ENCODE measurements around the gene CRB2.

The CRB2 gene

DNA sequence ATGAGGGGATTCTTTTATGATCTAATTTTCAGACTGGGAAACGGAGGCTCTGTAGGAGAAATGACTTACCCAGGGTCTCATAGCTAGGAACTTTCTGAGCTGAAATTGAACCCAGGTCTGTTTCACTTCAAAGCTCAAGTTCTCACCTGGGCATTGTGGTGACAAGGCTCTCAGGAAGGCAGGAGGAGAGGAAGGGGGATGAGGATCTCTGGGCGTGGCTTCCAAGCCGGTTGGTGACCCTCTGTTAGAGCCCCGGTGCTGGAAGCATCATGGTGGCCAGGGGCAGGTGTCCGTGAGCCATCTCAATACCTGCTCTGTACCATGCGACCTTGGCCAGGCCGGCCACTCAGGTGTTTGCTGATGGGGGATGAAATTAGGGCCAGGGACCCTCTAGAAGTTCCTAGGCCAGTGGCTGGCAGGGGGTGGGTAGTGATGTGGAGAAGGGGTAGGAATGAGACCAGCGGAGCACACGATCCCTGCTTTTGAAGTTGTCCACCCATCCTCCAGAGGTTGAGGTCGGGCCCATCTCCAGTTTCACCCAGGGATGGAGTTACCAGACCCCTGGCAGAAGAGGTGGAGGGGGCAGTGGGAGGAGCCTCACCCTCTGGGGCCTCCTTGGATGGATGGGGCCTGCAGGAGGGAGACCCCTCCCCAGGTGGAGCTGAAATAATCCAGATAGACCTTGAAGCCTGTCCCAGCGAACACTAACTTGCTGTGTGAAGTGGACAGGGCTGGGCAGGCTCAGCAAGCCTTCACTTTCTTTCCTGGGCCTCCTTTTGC lies 5.9 kb downstream of the CRB2 start:
- no peak for DNase-seq

DNA sequence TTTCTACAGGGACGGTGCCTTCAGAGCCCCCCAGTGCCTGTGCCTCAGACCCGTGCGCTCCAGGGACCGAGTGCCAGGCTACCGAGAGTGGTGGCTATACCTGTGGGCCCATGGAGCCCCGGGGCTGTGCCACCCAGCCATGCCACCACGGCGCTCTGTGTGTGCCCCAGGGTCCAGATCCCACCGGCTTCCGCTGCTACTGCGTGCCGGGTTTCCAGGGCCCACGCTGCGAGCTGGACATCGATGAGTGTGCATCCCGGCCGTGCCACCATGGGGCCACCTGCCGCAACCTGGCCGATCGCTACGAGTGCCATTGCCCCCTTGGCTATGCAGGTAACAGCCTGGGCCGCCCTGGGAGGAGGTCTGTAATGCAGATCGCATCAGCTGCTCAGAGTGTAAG lies 6.9 kb downstream of the CRB2 start:
- DNase-seq = no peak

DNA sequence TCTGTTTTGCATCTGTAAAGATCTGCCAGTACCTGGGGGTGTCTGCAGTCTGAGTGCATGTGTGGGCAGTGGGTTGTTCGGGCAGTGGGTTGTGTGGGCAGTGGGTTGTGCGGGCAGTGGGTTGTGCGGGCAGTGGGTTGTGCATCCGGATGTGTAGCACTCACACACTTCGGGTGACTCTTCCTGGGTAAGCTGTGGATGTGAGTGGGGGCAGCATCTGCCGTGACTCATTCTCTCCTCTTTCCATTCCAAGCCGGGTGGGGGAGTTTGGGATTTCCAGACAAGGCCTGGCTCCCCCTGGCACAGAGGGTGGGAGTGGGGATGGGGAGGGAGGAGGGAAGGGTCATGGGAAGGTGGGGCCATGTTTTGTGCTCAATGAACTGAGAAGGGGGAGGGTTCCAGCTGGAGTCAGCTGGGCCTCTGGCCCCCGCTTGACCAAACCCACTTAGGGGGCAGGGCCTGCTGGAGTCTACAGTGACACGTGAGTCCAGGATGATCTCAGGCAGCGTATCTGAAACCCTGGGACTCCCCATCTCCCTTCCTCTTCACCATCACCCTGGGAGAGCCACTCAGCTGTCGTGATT lies 8.3 kb downstream of the CRB2 start:
- DNase-seq = peak in 52 of 56 donors; percentile 25 to 91 (median 78)

DNA sequence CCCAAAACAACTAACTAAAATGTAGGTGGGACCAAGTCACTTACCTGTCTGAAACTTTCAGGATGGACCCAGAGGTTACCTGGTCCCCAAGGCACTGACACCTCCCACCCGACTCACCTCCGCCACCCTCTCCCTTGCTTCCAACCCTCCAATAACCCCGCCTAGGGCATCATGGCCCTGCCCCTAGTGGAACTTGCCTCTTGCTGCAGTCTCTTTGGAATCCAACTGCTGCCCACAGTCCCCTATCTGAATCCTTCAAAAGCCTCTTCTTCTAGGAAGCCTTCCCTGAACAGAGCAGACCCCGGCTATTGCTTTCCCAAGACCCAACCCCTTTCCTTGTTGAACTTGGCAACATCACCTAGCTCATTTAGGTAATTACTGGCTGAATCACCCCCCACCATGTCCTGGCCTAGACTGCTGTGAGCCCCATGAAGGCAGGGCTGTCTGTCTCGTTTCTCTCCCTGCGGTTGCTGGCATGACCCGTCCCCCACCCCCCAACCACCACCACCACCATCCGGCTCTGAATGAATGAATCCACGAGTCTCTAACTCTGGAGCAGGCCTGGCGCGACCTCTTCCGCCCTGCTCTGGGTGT lies 9.4 kb downstream of the CRB2 start:
- DNase-seq = no peak

DNA sequence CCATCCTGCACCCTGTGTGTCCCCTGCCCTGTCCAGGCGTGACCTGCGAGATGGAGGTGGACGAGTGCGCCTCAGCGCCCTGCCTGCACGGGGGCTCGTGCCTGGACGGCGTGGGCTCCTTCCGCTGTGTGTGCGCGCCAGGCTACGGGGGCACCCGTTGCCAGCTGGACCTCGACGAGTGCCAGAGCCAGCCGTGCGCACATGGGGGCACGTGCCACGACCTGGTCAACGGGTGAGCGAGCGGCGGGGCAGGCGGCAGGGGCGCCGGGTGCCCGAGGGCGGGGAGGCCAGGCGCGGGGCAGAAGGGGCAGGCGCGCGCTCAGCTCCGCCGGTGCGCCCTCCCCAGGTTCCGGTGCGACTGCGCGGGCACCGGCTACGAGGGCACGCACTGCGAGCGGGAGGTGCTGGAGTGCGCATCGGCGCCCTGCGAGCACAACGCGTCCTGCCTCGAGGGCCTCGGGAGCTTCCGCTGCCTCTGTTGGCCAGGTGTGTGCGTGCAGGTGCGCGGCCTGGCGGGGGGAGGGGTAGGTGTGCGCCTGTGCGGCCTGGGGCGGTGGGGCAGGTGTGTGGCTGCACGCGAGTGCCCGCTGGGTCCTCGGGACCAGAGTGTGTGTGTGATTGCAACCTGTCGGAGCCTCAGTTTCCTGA lies 10.0 kb downstream of the CRB2 start:
- DNase-seq = no peak

DNA sequence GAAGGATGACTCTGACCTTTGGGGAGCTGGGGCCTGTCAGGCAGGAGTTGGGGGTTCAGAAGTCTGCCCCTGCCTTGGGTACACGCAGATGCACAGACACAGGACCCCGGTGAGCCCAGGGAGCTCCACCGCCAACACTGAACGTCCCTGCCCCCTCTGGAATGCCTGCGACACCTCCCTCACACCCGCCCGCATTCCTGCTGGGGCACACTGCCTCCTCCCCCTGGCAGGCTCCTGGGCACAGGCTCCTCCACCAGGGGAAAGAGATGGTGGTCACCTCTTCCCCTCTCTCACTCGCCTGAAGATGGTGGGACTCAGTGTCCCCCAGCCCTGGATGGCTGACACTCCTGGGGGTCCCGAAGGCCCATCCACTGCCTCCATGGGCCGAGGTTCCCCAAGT lies 12.0 kb downstream of the CRB2 start:
- no peak for DNase-seq

DNA sequence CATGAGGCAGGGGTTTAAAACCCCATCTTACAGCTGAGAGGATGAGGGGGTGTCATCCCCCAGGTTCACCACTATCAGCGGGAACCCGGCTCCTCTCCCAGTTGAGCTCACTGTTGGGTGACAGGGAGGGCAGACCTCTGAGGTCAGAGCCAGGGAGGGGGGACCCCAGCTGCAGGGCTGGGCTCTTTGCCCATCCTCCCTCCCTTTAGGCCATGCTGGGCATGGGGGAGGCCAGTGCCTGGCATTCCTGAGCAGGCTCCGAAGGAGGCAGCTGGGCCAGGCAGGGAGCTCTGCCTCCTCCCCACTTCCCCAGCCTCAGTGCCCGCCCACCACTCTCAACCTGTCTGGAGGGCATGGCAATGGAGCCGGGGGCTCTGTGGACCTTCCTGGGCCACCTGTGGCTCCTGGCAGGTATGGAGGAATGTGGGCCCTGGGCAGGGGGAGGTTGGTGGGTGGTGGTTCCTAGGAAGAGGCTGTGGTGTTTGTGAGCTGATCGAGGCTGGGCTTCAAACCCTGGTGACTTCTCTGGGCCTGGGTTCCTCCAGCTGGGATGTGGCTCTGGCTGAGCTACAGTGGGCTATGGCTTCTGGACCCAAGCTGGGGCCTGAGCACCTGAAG lies 12.6 kb downstream of the CRB2 start:
- DNase-seq = peak in 46 of 56 donors; percentile 34 to 89 (median 73)

DNA sequence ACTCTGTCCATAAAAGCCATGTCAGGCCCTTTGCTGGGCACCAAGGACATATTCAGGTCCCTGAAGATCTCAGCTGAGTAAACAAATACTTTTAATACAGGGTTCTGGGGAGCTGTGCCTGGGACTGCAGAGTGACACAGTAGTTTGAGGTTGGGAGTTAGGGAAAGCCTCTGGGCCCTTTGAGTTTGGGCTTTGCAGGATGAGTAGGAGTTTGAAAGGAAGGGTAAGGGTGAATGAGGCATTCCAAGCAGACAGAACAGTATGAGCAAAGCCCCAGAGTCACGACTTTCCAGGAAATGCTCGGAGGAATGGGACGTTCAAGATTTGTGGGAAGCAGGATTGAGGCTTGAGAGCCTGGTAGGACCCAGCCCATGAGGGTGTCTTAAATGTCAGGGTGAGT lies 13.3 kb downstream of the CRB2 start:
- no peak for DNase-seq

DNA sequence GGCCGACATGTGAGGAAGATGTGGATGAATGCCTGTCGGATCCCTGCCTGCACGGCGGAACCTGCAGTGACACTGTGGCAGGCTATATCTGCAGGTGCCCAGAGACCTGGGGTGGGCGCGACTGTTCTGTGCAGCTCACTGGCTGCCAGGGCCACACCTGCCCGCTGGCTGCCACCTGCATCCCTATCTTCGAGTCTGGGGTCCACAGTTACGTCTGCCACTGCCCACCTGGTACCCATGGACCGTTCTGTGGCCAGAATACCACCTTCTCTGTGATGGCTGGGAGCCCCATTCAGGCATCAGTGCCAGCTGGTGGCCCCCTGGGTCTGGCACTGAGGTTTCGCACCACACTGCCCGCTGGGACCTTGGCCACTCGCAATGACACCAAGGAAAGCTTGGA lies 14.1 kb downstream of the CRB2 start:
- DNase-seq = no peak

DNA sequence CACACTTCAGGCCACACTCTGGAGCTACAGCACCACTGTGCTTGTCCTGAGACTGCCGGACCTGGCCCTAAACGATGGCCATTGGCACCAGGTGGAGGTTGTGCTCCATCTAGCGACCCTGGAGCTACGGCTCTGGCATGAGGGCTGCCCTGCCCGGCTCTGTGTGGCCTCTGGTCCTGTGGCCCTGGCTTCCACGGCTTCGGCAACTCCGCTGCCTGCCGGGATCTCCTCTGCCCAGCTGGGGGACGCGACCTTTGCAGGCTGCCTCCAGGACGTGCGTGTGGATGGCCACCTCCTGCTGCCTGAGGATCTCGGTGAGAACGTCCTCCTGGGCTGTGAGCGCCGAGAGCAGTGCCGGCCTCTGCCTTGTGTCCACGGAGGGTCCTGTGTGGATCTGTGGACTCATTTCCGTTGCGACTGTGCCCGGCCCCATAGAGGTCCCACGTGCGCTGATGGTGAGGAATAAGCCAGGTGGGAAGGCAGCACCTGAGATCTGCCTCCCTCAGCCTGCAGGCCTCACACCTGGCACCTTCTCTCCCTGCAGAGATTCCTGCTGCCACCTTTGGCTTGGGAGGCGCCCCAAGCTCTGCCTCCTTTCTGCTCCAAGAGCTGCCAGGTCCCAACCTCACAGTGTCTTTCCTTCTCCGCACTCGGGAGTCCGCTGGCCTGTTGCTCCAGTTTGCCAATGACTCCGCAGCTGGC lies 14.7 kb downstream of the CRB2 start:
- no peak for DNase-seq

DNA sequence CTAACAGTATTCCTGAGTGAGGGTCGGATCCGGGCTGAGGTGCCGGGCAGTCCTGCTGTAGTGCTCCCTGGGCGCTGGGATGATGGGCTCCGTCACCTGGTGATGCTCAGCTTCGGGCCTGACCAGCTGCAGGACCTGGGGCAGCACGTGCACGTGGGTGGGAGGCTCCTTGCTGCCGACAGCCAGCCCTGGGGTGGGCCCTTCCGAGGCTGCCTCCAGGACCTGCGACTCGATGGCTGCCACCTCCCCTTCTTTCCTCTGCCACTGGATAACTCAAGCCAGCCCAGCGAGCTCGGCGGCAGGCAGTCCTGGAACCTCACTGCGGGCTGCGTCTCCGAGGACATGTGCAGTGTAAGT lies 15.2 kb downstream of the CRB2 start:
- DNase-seq = no peak

DNA sequence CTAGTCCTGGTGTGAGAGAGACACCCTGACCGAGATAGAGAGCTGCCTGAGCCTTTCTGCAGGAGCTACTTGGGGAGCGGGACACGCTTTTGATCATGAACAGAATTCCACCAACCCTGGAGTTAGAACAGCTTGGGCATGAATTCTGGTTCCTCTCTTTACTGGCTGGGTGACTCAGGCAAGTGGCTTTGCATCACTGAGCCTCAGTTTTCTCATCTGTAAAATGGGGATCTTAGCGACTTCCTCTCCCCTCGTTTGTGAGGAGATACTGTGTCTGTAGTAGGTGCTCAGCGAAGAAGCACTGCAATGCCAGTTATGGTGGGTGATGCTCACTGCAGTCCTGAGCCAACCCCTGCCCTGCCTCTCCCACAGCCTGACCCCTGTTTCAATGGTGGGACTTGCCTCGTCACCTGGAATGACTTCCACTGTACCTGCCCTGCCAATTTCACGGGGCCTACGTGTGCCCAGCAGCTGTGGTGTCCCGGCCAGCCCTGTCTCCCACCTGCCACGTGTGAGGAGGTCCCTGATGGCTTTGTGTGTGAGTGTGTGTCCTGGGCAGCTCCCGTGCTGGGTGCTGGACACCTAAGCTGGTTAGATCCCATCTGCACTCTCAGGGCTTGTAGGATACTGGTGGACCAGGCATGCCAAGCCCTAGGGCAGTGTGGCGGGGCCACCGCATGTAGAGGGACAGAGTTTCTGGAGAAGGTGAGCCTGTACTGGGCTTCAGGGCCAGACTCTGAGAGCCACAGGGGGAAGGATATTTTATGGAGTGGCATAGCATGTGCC lies 16.0 kb downstream of the CRB2 start:
- no peak for DNase-seq

DNA sequence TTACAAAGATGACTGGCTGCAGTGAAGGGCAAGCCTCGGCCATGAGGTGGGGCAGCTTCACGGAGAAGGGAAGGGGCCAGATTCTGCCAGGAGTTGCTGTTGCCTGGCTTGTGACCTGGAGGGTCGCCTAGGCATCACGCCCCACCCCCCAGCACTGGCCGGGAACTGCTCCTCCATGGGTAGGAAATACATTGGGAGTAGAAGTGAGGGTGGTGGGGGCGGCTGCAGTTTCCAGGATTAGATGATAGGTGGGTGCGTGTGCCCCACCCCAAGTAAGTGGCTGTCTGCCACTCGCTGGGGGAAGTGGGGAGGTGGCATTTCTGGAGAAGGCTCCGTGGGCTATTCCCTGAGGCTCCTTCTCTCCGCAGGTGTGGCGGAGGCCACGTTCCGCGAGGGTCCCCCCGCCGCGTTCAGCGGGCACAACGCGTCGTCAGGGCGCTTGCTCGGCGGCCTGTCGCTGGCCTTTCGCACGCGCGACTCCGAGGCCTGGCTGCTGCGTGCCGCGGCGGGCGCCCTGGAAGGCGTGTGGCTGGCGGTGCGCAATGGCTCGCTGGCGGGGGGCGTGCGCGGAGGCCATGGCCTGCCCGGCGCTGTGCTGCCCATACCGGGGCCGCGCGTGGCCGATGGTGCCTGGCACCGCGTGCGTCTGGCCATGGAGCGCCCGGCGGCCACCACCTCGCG lies 16.9 kb downstream of the CRB2 start:
- DNase-seq = peak in 5 of 56 donors; percentile 17 to 38 (median 32)

DNA sequence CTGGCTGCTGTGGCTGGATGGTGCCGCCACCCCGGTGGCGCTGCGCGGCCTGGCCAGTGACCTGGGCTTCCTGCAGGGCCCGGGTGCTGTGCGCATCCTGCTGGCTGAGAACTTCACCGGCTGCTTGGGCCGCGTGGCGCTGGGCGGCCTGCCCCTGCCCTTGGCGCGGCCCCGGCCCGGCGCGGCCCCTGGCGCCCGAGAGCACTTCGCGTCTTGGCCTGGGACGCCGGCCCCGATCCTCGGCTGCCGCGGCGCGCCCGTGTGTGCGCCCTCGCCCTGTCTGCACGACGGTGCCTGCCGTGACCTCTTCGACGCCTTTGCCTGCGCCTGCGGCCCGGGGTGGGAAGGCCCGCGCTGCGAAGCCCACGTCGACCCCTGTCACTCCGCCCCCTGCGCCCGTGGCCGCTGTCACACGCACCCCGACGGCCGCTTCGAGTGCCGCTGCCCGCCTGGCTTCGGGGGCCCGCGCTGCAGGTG lies 17.5 kb downstream of the CRB2 start:
- no peak for DNase-seq

DNA sequence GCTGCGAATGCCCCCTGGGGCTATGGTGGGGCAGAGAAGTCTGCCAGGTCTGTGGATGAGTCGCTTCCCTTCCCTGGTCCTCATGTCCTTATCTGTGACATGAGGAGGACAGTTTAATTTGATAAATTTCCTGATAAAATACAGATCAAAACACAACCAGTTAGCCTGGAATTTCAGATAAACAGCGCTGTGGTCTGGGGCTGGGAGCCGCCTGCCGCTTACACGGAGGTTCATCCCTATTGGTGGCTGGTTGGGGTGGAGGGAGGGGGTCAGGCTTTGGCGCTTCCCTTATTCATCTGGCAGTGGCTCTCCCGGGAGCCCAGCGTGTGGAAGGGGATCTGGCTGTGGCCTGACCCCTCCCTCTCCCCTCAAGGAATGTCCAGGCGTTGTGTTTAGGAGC lies 17.9 kb downstream of the CRB2 start:
- peak in 11 of 56 donors; percentile 18 to 61 (median 45) for DNase-seq

DNA sequence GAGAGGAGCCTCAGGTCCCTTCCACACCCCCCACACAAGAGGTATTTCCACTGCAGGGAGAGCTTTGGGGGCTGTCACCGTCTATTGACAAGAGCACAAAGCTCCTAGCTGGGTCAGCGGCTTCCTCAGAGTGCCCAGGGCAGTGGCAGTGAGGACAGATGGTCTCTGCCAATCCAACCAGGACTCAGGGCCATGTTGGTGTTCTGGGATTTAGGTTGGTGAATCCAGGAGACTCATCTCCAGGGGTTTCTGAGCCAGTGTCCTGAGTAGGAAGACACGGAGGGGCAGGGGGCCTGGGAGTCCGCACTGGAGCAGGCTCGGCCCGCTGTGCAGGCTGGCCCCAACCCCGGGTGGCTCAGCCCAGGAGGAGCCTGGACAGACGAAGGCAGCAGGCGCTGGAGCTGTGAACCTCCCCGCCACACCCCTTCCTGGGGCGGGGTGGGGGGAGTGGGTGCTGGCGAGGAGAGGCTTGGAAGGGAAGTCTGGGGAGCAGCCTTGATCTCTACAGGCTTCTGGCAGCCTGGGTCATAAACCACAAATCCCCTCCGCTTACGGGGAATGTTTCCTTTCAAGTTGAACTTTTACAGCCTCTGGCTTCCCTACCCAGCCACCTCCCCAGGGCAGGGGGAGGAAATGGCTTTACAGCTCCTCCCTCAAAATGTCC lies 19.6 kb downstream of the CRB2 start:
- peak in 2 of 56 donors; percentile 25 to 35 for DNase-seq

DNA sequence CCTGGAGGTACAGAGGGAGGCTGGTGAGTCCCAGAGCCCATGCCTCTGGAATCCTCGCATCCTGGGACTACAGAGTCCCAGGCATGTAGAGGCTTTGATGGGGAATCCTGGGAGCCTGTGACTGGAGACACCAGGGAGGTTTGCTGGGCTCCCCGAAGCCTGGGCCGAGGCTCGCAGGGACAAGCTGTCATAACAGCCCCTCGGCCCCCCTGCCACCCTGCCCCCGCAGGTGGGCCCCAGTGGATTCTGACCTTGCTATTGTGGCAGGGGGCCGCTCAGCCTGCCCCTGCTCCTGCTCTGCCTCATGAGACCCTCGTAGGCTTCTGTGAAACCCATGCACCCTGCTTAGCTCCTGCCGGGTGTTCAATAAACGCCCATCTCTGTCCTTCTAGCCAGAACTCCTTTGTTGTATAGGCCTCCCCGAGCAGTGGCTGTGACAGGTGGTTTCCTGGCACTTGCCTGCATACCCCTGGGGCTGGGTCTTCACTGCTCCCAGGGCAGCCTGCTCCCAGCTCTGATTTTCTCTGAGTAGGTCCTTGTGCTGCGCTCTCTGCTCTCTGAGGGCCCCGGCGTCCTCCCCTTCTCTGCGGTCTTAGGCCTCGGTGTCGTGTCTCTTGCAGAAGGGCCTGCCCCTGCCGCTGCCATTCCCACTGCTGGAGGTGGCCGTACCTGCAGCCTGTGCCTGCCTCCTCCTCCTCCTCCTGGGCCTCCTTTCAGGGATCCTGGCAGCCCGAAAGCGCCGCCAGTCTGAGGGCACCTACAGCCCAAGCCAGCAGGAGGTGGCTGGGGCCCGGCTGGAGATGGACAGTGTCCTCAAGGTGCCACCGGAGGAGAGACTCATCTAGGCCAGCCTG lies 20.4 kb downstream of the CRB2 start:
- DNase-seq = no peak

Data from nucleus accumbens (tissue), 56 donors.